GM12891 (cell line): ENCODE results near the gene CCR3.

ENCODE experiments used
- POLR2A ChIP-seq: IDR thresholded peaks from 2 replicates; pipeline ENCODE4 v1.6.1; 2011; ENCODE audit warnings: low read depth, low read length, control low read depth
- POLR2AphosphoS5 ChIP-seq: IDR thresholded peaks from 2 replicates; pipeline ENCODE4 v1.6.1; 2011; ENCODE audit warnings: low read depth, low read length, control low read depth
- POU2F2 ChIP-seq: IDR thresholded peaks from 2 replicates; pipeline ENCODE4 v1.6.1; 2011; ENCODE audit warnings: low read depth, mild to moderate bottlenecking, control low read depth, low read length, moderate library complexity
- TAF1 ChIP-seq: IDR thresholded peaks from 2 replicates; pipeline ENCODE4 v1.6.1; 2011; ENCODE audit warnings: low read depth, low read length, control low read depth

GRCh38 chr3:46258525-46258924 lies 16.3 kb downstream of the CCR3 start:
- TF ChIP-seq TAF1 = no peak
- no peak for TF ChIP-seq POLR2A
- no peak for TF ChIP-seq POLR2AphosphoS5
- no peak for TF ChIP-seq POU2F2
